SK-N-SH (cell line): Measurements from ENCODE around the gene GDPGP1.

ENCODE experiments used
- POLR2AphosphoS5 ChIP-seq: IDR thresholded peaks from 2 replicates; pipeline ENCODE4 v1.6.1; 2012; ENCODE audit warnings: low read depth, low read length
- TEAD4 ChIP-seq: IDR thresholded peaks from 2 replicates; pipeline ENCODE4 v1.4.0; 2012; ENCODE audit warnings: mild to moderate bottlenecking, borderline replicate concordance; ENCODE audit not compliant: insufficient read depth

GRCh38 chr15:90262426-90262825, 28.4 kb downstream of the GDPGP1 start:
- TF ChIP-seq POLR2AphosphoS5: no peak
- TF ChIP-seq TEAD4: no peak
